KMS-11 (cell line): ENCODE data around the gene TARBP1.
A peak's percentile ranks its signal among the peaks of the same experiment; 100 is the strongest.

ENCODE experiments used
- H2AFZ ChIP-seq: fragments of 200-600 bp; sonication (generic); 2 replicates; pipeline ENCODE4 v1.6.1; 2016; ENCODE audit warnings: antibody characterized with exemption, mixed run types, low read depth
- H3K27ac ChIP-seq: fragments of 200-600 bp; sonication (generic); 2 replicates; pipeline ENCODE4 v1.6.1; 2016; ENCODE audit warnings: mild to moderate bottlenecking, mixed run types
- H3K27me3 ChIP-seq: fragments of 200-600 bp; sonication (generic); 2 replicates; pipeline ENCODE4 v1.6.1; 2017; ENCODE audit warnings: mild to moderate bottlenecking, low read depth, mixed run types, moderate library complexity; ENCODE audit not compliant: insufficient read depth
- H3K36me3 ChIP-seq: fragments of 200-600 bp; sonication (generic); 2 replicates; pipeline ENCODE4 v1.6.1; 2017; ENCODE audit warnings: mild to moderate bottlenecking, mixed run types; ENCODE audit not compliant: insufficient read depth
- H3K4me1 ChIP-seq: fragments of 200-600 bp; sonication (generic); 2 replicates; pipeline ENCODE4 v1.6.1; 2016; ENCODE audit warnings: mild to moderate bottlenecking, low read depth, mixed run types; ENCODE audit not compliant: poor library complexity, severe bottlenecking
- H3K4me2 ChIP-seq: fragments of 200-600 bp; sonication (generic); 2 replicates; pipeline ENCODE4 v1.7.0; 2016; ENCODE audit warnings: mild to moderate bottlenecking, mixed run types
- H3K4me3 ChIP-seq: fragments of 200-600 bp; sonication (generic); IDR thresholded peaks from 2 replicates; pipeline ENCODE4 v1.6.1; 2017; ENCODE audit warnings: low read depth, low read length, mixed read lengths; ENCODE audit not compliant: insufficient read depth
- H3K79me2 ChIP-seq: fragments of 200-600 bp; sonication (generic); 2 replicates; pipeline ENCODE4 v1.6.1; 2016; ENCODE audit warnings: low read depth, mixed run types; ENCODE audit not compliant: insufficient read depth
- H3K9ac ChIP-seq: fragments of 200-600 bp; sonication (generic); 2 replicates; pipeline ENCODE4 v1.6.1; 2016; ENCODE audit warnings: mild to moderate bottlenecking, mixed run types
- H4K20me1 ChIP-seq: fragments of 200-600 bp; sonication (generic); 2 replicates; pipeline ENCODE4 v1.6.1; 2016; ENCODE audit warnings: mild to moderate bottlenecking, mixed run types; ENCODE audit not compliant: insufficient read depth
- TF ChIP-seq, protein P1 (sequence below): fragments of 200-600 bp; sonication (generic); conservative IDR thresholded peaks from 2 replicates; pipeline ENCODE4 v1.6.1; 2017; ENCODE audit warnings: low read depth, mild to moderate bottlenecking, antibody characterized with exemption, low read length, moderate library complexity, mixed read lengths

TARBP1 gene

DNA sequence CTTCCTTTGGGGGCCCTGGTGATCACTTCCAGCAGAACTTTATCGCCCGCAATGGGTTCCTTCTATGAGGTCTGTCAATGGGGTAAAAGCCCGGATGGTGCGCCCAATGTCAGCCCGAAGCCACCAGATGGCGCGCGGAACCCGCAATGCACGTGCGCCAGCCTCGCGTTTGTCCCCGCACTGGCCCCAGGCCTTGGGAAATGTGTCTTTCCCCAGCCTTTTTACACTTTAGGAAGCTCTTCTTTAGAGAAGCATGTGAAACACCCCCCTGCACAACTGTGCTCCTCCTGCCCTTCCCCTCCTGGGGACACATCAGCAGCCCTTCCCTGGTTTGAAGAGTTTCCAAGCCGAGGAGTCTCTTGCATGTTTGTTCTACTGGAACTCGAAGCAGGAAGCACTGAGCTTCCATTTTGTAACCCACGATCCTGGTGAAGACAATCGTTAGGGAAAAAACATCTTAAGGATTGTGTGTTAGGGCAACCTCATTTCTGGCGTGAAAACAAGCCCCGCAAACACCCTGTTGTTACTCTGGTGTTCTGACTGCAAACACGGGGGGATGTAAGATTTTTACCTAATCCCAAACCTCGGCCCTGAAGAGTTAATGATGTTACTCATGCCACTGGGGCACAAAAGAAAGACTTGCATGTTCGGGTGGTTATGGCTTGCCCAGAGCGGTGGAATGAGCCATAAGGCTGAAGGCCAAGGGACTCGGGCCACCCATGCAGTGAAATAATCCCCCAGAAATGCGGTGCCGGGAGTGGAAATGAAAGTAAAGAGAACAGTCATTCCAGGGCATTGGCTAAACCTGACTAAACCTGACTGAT, 20.4 kb upstream of the TARBP1 start:
- TF ChIP-seq, protein P1, sequence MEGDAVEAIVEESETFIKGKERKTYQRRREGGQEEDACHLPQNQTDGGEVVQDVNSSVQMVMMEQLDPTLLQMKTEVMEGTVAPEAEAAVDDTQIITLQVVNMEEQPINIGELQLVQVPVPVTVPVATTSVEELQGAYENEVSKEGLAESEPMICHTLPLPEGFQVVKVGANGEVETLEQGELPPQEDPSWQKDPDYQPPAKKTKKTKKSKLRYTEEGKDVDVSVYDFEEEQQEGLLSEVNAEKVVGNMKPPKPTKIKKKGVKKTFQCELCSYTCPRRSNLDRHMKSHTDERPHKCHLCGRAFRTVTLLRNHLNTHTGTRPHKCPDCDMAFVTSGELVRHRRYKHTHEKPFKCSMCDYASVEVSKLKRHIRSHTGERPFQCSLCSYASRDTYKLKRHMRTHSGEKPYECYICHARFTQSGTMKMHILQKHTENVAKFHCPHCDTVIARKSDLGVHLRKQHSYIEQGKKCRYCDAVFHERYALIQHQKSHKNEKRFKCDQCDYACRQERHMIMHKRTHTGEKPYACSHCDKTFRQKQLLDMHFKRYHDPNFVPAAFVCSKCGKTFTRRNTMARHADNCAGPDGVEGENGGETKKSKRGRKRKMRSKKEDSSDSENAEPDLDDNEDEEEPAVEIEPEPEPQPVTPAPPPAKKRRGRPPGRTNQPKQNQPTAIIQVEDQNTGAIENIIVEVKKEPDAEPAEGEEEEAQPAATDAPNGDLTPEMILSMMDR: peak; percentile 94
- no peak overlapping the region for H3K4me3 ChIP-seq
- peak overlapping the region; percentile 62 for H3K4me2 ChIP-seq

DNA sequence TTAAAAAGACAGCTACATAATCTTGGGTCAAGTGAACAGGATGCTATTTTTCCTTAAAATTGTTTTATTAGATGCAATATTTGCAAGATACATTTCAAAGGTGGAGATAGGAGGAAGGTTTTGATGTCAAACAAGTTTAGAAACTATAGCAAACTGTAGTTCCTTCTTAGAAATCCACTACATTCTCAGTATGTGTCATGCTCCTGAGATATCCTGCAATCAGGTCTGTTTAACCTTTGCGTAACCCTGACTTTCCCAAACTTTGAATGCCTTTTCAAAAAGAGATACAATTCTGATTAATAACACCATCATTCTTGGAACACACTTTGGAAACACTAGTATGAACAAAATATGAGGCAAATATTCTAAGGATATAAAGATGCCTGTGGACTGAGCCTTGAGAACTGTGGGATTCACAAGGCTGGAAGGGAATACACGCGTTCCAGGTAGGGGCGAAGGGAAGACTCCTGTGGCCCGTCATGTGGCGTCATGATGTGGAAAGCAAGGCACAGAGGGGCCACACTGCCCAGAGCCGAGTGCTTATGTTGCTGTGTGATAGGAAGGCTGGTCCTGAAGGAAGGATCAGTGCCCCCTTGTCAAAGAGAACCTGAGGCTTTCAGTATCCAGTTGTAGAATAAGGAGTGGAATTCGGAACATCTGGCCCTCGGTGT, 19.6 kb upstream of the TARBP1 start:
- Histone ChIP-seq H3K27me3 (no peaks in the 10 kb centered on the region), H3K9ac (peak overlapping the region; percentile 12; the same call in 1 of the 2 replicates), H3K4me2 (peak overlapping the region; percentile 62), H3K4me1 (peaks cover 59% of the 10 kb centered on the region), H3K36me3 (no peaks in the 10 kb centered on the region), H3K27ac (no peak overlapping the region), H2AFZ (peak overlapping the region; percentile 87), H3K79me2 (no peaks in the 10 kb centered on the region), H4K20me1 (no peaks in the 10 kb centered on the region), H3K4me3 (no peak overlapping the region)
- TF ChIP-seq, protein P1: no peak

More for the DNA sequence above, 20.4 kb upstream of the TARBP1 start:
- H3K27me3 ChIP-seq: no peaks in the 10 kb centered on the region
- H3K27ac ChIP-seq: peak overlapping the region; percentile 61
- peaks cover 63% of the 10 kb centered on the region for H3K4me1 ChIP-seq
- H3K79me2 ChIP-seq: no peaks in the 10 kb centered on the region
- peak overlapping the region; percentile 87 for H2AFZ ChIP-seq
- no peaks in the 10 kb centered on the region for H3K36me3 ChIP-seq
- no peaks in the 10 kb centered on the region for H4K20me1 ChIP-seq
- H3K9ac ChIP-seq: peak overlapping the region; percentile 66

GRCh38 chr1:234497589-234497988, 18.6 kb upstream of the TARBP1 start:
- TF ChIP-seq, protein P1: no peak
- H3K4me2 ChIP-seq: no peak overlapping the region

GRCh38 chr1:234495231-234495990, 16.4 kb upstream of the TARBP1 start:
- peaks cover 43% of the 10 kb centered on the region for H3K4me1 ChIP-seq
- peak overlapping the region; percentile 57 for H3K27ac ChIP-seq
- peak overlapping the region; percentile 72 for H2AFZ ChIP-seq

More at GRCh38 chr1:234497589-234497988, 18.6 kb upstream of the TARBP1 start:
- Histone ChIP-seq H3K4me3 (no peak overlapping the region), H3K36me3 (no peaks in the 10 kb centered on the region), H3K9ac (no peak overlapping the region), H3K27me3 (no peaks in the 10 kb centered on the region), H3K79me2 (no peaks in the 10 kb centered on the region), H4K20me1 (no peaks in the 10 kb centered on the region), H3K27ac (no peak overlapping the region), H3K4me1 (peaks cover 51% of the 10 kb centered on the region), H2AFZ (no peak overlapping the region)

More at GRCh38 chr1:234495231-234495990, 16.4 kb upstream of the TARBP1 start:
- Histone ChIP-seq H3K9ac (peak overlapping the region; percentile 29; the same call in 1 of the 2 replicates), H3K27me3 (no peaks in the 10 kb centered on the region), H4K20me1 (no peaks in the 10 kb centered on the region), H3K4me3 (no peak overlapping the region), H3K4me2 (peak overlapping the region; percentile 40), H3K36me3 (no peaks in the 10 kb centered on the region), H3K79me2 (no peaks in the 10 kb centered on the region)
- TF ChIP-seq, protein P1: no peak
